GM12874 (cell line): ENCODE data around the gene COL4A1.
A peak's percentile ranks its signal among the peaks of the same experiment; 100 is the strongest.

ENCODE experiments used
- TF ChIP-seq, protein P1 (sequence below): IDR thresholded peaks from 2 replicates; pipeline ENCODE4 v1.5.1; 2011; ENCODE audit warnings: low read depth, mild to moderate bottlenecking, control low read depth, low read length, moderate library complexity; ENCODE audit not compliant: insufficient read depth

The COL4A1 gene

DNA sequence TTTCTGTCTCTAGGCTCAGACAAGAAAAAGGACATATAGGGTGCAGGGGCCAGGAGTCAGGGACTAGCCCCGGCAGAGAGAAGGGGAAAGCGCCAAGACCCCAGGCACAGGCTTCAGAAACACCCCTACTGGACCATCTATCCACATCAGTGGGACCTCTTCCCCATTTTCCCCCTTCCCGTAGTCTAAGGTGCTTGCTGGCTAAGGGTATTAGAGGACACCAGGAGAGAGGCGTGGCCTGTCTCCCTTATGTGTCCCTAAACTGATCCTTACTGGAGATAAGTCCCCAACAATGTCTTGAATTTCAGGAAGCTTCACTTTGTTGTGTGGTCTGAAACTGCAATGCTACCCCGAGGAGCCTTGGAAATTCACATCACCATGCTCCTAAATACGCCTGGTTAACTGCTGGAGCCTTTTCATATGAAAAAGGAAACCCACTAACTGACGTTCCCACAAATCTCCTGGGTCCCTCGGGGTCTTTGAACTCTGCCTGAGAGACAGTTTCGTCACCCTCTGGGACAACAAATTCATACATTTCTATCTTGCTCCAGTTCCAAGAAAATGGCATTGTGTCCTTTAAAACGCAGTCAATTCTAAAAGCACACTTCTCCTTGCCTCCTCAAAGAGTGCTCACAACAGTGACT, 197.7 kb downstream of the COL4A1 start:
- TF ChIP-seq, protein P1, sequence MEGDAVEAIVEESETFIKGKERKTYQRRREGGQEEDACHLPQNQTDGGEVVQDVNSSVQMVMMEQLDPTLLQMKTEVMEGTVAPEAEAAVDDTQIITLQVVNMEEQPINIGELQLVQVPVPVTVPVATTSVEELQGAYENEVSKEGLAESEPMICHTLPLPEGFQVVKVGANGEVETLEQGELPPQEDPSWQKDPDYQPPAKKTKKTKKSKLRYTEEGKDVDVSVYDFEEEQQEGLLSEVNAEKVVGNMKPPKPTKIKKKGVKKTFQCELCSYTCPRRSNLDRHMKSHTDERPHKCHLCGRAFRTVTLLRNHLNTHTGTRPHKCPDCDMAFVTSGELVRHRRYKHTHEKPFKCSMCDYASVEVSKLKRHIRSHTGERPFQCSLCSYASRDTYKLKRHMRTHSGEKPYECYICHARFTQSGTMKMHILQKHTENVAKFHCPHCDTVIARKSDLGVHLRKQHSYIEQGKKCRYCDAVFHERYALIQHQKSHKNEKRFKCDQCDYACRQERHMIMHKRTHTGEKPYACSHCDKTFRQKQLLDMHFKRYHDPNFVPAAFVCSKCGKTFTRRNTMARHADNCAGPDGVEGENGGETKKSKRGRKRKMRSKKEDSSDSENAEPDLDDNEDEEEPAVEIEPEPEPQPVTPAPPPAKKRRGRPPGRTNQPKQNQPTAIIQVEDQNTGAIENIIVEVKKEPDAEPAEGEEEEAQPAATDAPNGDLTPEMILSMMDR, result no peak

DNA sequence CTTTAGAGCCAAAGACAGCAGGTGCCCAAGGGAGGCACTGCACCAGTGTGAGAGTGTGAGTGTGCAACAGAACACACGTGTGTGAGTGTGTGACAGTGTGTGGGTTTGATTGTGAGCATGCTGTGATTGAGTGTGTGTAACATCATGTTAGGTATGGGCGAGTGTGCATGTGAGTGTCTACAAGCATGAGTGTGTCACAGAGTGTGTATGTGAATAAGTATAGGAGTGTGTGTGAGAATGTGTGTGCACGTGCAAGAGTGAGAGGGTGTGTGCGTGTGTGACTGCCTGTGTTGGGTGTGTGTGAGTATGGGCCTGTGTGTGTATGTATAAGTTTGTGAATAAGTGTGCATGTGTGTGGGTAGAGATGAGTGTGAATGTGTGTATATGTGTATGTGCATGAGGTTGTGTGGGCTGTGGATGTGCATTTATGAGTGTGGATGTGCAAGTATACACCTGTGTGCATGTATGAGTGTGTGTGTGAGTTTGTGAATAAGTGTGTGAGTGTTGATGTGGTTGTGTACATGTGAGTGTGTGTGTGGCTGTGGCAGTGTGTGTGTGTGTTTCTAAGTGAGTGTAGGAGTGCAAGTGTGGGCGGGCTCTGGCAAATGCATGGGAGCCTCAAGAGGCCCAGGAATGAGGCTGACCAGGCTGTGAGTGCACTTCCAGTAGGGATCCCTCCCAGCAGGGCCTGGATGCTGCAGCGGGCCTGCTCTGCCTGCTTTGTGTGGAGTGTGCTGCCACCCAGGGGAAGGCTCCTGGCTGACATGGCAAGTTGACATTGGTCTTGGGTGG, 198.4 kb downstream of the COL4A1 start:
- TF ChIP-seq, protein P1, result 0 out of 2 replicates have a peak, but pooled peaks have one; percentile 4

DNA sequence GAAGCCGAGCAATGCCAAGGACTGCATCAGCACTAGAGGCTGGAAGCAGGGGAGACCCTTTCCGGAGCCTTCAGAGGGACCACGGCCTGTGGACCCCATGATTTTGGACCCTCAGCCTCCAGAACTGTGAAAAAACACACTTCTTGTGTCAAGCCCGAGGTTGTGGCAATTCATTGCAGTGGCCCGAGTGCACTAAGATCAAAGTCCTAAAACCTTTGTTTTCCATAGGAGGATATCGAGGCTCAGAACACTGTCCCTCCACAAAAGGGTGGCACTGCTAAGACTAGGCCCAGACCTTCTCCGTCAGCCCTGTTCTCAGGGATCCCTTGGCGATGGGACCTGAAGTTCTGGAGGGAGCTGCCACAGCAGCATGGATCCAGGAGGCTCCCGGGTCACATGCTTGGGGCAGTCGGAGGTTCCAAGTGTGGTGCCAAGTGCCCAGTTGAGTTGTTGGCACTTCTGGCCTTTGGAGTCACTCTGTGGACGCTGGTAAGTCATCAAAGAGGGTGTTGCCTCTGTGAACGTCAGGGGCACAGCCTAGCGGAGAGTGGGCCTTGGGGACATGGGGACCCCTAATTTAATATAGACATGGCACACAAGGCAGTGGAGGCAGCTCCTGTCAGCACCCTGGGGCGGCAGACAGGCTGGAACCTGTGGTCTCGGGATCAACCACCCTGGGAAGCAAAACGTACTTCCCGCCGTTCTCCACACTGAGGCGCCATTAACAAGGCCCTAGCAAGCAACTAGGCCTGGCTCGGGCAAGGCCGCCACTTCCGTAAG, 199.2 kb downstream of the COL4A1 start:
- TF ChIP-seq, protein P1, result no peak

DNA sequence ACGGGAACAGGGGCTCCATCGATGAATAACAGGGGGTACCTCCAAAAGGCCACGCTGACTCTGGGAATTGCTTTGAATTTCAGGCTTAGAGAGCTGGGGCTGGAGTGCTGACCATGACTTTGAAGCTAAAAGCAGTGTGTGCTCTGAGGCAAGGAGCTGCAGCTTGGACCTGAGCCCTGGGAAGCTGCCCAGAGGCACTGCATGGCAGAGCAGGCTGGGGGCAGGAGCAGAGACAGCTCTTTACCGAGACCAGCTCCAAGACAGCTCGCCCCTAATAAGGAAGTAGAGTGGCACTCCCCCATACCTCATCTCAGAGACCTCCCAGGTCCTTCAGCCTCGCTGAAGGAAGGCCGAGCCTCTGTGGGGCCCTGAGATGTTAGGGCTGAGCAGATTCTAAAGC, 200.2 kb downstream of the COL4A1 start:
- TF ChIP-seq, protein P1, result no peak

DNA sequence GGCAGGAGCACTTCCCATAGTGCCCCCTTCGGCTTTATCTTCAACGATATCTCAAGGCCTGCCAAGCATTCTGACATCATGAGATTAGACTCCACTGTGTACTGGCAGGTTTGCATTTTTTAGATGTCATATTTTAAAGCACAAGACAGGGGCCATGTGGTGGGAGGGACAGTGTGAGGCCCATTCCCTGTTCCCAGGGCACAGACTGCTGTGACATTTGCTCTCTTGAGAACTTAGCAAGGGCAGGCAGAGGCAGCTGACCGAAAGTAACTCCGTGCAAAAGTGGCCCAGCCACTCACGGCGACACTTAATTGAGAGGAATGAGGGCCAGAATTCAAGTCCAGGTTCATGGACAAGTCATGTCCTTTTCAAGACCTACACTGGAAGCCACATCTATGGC, 201.8 kb downstream of the COL4A1 start:
- TF ChIP-seq, protein P1, result no peak

DNA sequence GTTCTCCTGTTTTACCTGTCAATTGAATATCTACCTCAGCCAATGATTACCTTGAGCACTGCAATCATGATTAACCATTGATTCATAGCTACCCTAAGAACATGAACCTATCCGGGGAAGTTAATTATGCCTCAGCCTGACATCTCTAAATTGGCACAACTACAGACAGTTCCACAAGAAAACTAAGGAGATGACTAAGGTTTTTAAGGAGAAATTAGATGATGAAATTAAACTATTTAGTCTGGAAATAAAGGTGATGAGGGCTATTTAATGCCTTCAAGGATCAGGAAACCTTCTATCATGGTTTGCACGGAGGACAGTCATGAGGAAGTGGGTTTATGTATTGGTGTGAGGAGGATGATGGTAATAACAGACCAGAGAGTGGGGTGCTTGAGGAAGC, 203.4 kb downstream of the COL4A1 start:
- TF ChIP-seq, protein P1, result no peak

DNA sequence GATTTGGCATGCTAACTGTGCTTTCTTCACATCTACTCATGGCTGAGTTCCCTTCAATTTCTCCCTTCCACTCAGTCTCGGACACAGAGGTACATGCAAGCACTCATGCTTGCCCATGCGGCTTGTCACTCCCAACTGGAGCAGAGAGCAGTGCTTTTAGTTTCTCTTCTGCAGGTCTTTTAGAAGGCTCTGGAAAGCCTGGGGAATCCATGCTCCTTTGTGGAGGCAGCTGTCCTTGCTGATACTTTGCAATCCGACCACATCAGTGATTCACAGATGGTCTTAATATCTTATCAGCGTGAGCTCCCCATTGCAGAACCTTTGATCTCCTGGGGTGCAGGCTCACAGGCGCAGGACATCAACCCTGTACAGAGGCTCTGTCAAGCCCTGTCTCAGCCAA, 203.9 kb downstream of the COL4A1 start:
- TF ChIP-seq, protein P1, result no peak
